ENCODE results near the gene EPB41L1. TPM values are rescaled to one million over a fixed set of nuclear protein-coding genes. Genes with fewer than 3 reads are reported as not detected.

The EPB41L1 gene
- total RNA-seq, 1 experiment from 2014 or later, result 7.1 TPM

GRCh38 chr20:36162272-36162966, 7.9 kb downstream of the EPB41L1 start:
- BruUV-seq (replicated peaks), result no TSS peak
- no peaks in the 10 kb centered on the region for H3K9me3 ChIP-seq (ENCODE audit: low read depth, low read length, poor library complexity, severe bottlenecking)
- POLR2A ChIA-PET (ENCODE audit: low non-redundant PET), result no interaction called here

GRCh38 chr20:36167902-36168503, 13.5 kb downstream of the EPB41L1 start:
- ChIA-PET POLR2A (ENCODE audit: low non-redundant PET) (no interaction called here), CTCF (no interaction called here)
- no peak for DNase-seq (ENCODE audit: low spot score)
- no peak for TF ChIP-seq EZH2 (IDR thresholded peaks at IDR 0.05; ENCODE audit: borderline replicate concordance, low read depth, low read length, poor library complexity, severe bottlenecking)
- no peak for TF ChIP-seq CTCF (conservative IDR thresholded peaks at IDR 0.05; ENCODE audit: low read depth, low read length)
- Histone ChIP-seq H3K4me1 (ENCODE audit: insufficient read depth, low read length, poor library complexity, severe bottlenecking) (no peaks in the 10 kb centered on the region), H3K27me3 (replicated peaks; ENCODE audit: insufficient read depth, low read depth, low read length, poor library complexity) (no peaks in the 10 kb centered on the region), H3K9me3 (ENCODE audit: low read depth, low read length, poor library complexity, severe bottlenecking) (no peaks in the 10 kb centered on the region), H3K4me3 (ENCODE audit: low read depth, low read length, poor library complexity, severe bottlenecking) (no peak overlapping the region), H3K27ac (ENCODE audit: low read depth, low read length, poor library complexity, severe bottlenecking) (no peak overlapping the region), H3K36me3 (ENCODE audit: insufficient read depth, low read length, poor library complexity, severe bottlenecking) (no peaks in the 10 kb centered on the region)
- intact Hi-C loops (cut with micrococcal nuclease; ENCODE audit: unreplicated experiment), result no loop called here
- BruUV-seq (replicated peaks), result no TSS peak

More at GRCh38 chr20:36162272-36162966, 7.9 kb downstream of the EPB41L1 start:
- intact Hi-C loops (cut with micrococcal nuclease; ENCODE audit: unreplicated experiment), result no loop called here
- no peak for TF ChIP-seq EZH2 (IDR thresholded peaks at IDR 0.05; ENCODE audit: borderline replicate concordance, low read depth, low read length, poor library complexity, severe bottlenecking)
- no peak for TF ChIP-seq CTCF (conservative IDR thresholded peaks at IDR 0.05; ENCODE audit: low read depth, low read length)
- Histone ChIP-seq H3K36me3 (ENCODE audit: insufficient read depth, low read length, poor library complexity, severe bottlenecking) (no peaks in the 10 kb centered on the region), H3K27me3 (replicated peaks; ENCODE audit: insufficient read depth, low read depth, low read length, poor library complexity) (no peaks in the 10 kb centered on the region), H3K4me3 (ENCODE audit: low read depth, low read length, poor library complexity, severe bottlenecking) (no peak overlapping the region), H3K4me1 (ENCODE audit: insufficient read depth, low read length, poor library complexity, severe bottlenecking) (no peaks in the 10 kb centered on the region), H3K27ac (ENCODE audit: low read depth, low read length, poor library complexity, severe bottlenecking) (no peak overlapping the region)
- peak; percentile 45 for DNase-seq (ENCODE audit: low spot score)
- CTCF ChIA-PET, result no interaction called here

- H3K36me3 ChIP-seq (ENCODE audit: insufficient read depth, low read length, poor library complexity, severe bottlenecking), result no peaks in the 10 kb centered on the region
- ChIA-PET POLR2A (ENCODE audit: low non-redundant PET) (no interaction called here), CTCF (no interaction called here)
- H3K27ac ChIP-seq (ENCODE audit: low read depth, low read length, poor library complexity, severe bottlenecking), result no peak overlapping the region
- H3K4me1 ChIP-seq (ENCODE audit: insufficient read depth, low read length, poor library complexity, severe bottlenecking), result no peaks in the 10 kb centered on the region
- TF ChIP-seq EZH2 (IDR thresholded peaks at IDR 0.05; ENCODE audit: borderline replicate concordance, low read depth, low read length, poor library complexity, severe bottlenecking) (no peak), CTCF (conservative IDR thresholded peaks at IDR 0.05; ENCODE audit: low read depth, low read length) (no peak)
- intact Hi-C loops (cut with micrococcal nuclease; ENCODE audit: unreplicated experiment), result no loop called here
- DNase-seq (ENCODE audit: low spot score), result no peak
- no peaks in the 10 kb centered on the region for H3K9me3 ChIP-seq (ENCODE audit: low read depth, low read length, poor library complexity, severe bottlenecking)
- H3K4me3 ChIP-seq (ENCODE audit: low read depth, low read length, poor library complexity, severe bottlenecking), result no peak overlapping the region
- no peaks in the 10 kb centered on the region for H3K27me3 ChIP-seq (replicated peaks; ENCODE audit: insufficient read depth, low read depth, low read length, poor library complexity)
- no TSS peak for BruUV-seq (replicated peaks)
Observed at GRCh38 chr20:36170542-36171215, 16.1 kb downstream of the EPB41L1 start.
